HCT116 (cell line): Measurements from ENCODE around the gene TM4SF4. TPM values are rescaled to one million over a fixed set of nuclear protein-coding genes. Genes with fewer than 3 reads are reported as not detected.

Experiments
- ATAC-seq: fragments of 200-7000 bp; cut with Tn5 transposase; 2 replicates; pipeline ENCODE4 v1.9.1; 2020; ENCODE audit warnings: mild to moderate bottlenecking, moderate library complexity
- BruUV-seq: library from RNA; stranded (reverse); fragments of 400-500 nt; replicated peaks from 2 replicates; lab custom pipeline; 2021; lab: Mats Ljungman, UMichigan
- CTCF ChIA-PET: fragments of 300-600 bp; sonication (Branson Sonifier 250); formaldehyde crosslinking; loops from one replicate; lab custom pipeline; 2021; ENCODE audit warnings: antibody characterized with exemption; lab: Charles Lee
- POLR2A ChIA-PET: fragments of 300-600, 350-600 bp; sonication (Branson Sonifier 250); formaldehyde crosslinking; loops from one replicate; lab custom pipeline; 2021; ENCODE audit warnings: antibody characterized with exemption; lab: Charles Lee
- RAD21 ChIA-PET, 2 experiments: fragments of 300-600 bp; sonication (Branson Sonifier 250); formaldehyde crosslinking; loops; one replicate each; lab custom pipeline; 2023; ENCODE audit warnings: low total read pairs in 2 of 2; ENCODE audit not compliant: uncharacterized antibody in 2 of 2, unreplicated experiment in 2 of 2, low non-redundant PET in 1 of 2; lab: Charles Lee
- DNase-seq: peaks from one replicate; pipeline ENCODE4 v3.0.0-alpha.2; 2010; ENCODE audit warnings: low read depth, low spot score
- H2AFZ ChIP-seq: fragments of 200-600 bp; shearing (Covaris generic), sonication (generic); 2 replicates; pipeline ENCODE4 v1.6.1; 2017; ENCODE audit warnings: low read depth, mixed run types, mixed read lengths, antibody characterized with exemption, low read length; ENCODE audit not compliant: poor library complexity, severe bottlenecking
- H3K27ac ChIP-seq: 2 replicates; pipeline ENCODE4 v1.5.1; 2012; ENCODE audit warnings: low read depth, low read length
- H3K27me3 ChIP-seq: fragments of 200-600 bp; sonication (generic); 2 replicates; pipeline ENCODE4 v1.6.1; 2016; ENCODE audit warnings: mixed run types, low read length, mixed read lengths; ENCODE audit not compliant: insufficient read depth
- H3K36me3 ChIP-seq, 2 experiments: fragments of 200-500 bp in 1 of 2; fragments of 200-600 bp in 1 of 2; sonication (Bioruptor generic) in 1 of 2; sonication (generic) in 1 of 2; 2 replicates each; pipeline versions ENCODE4 v1.5.1 to v1.6.1; 2014 to 2016; ENCODE audit warnings: low read length in 2 of 2, inconsistent platforms in 1 of 2, mixed read lengths in 1 of 2, mixed run types in 1 of 2; ENCODE audit not compliant: insufficient read depth in 2 of 2, control insufficient read depth in 1 of 2
- H3K4me1 ChIP-seq, 2 experiments: fragments of 200-600 bp in 1 of 2; sonication (generic) in 1 of 2; 2 replicates each; pipeline versions ENCODE4 v1.5.1 to v1.6.1; 2012 to 2017; ENCODE audit warnings: low read length in 2 of 2, inconsistent platforms in 1 of 2, mild to moderate bottlenecking in 1 of 2, mixed read lengths in 1 of 2, mixed run types in 1 of 2, moderate library complexity in 1 of 2; ENCODE audit not compliant: insufficient read depth in 2 of 2, control insufficient read depth in 1 of 2
- H3K4me2 ChIP-seq: fragments of 200-600 bp; sonication (generic); 2 replicates; pipeline ENCODE4 v1.6.1; 2017; ENCODE audit warnings: mixed run types, low read length, mixed read lengths
- H3K4me3 ChIP-seq, 2 experiments: fragments of 200-600 bp in 1 of 2; sonication (generic) in 1 of 2; replicated peaks in 1 of 2; 2 replicates each; pipeline ENCODE4 v1.5.1; 2011 to 2016; ENCODE audit warnings: low read length in 2 of 2, control low read depth in 1 of 2, low read depth in 1 of 2, mild to moderate bottlenecking in 1 of 2, mixed read lengths in 1 of 2, mixed run types in 1 of 2
- H3K79me2 ChIP-seq: fragments of 200-600 bp; sonication (generic); 2 replicates; pipeline ENCODE4 v1.6.1; 2017; ENCODE audit warnings: mild to moderate bottlenecking, mixed run types, low read length, moderate library complexity, mixed read lengths; ENCODE audit not compliant: insufficient read depth
- H3K9ac ChIP-seq: fragments of 200-600 bp; sonication (generic); 2 replicates; pipeline ENCODE4 v1.6.1; 2016; ENCODE audit warnings: low read length, mixed read lengths
- H3K9me2 ChIP-seq: fragments of 200-600 bp; sonication (generic), shearing (Covaris generic); 2 replicates; pipeline ENCODE4 v1.6.1; 2017; ENCODE audit warnings: mixed run types, mild to moderate bottlenecking, moderate library complexity; ENCODE audit not compliant: insufficient read depth
- H3K9me3 ChIP-seq, 2 experiments: fragments of 200-500 bp in 1 of 2; fragments of 200-600 bp in 1 of 2; sonication (Bioruptor generic) in 1 of 2; sonication (generic) in 1 of 2; 2 replicates each; pipeline ENCODE4 v1.6.1; 2014 to 2017; ENCODE audit warnings: low read length in 2 of 2, mixed read lengths in 2 of 2, inconsistent platforms in 1 of 2, low read depth in 1 of 2, mild to moderate bottlenecking in 1 of 2, mixed run types in 1 of 2, moderate library complexity in 1 of 2; ENCODE audit not compliant: control insufficient read depth in 1 of 2, insufficient read depth in 1 of 2
- H4K20me1 ChIP-seq: fragments of 200-600 bp; sonication (generic), shearing (Covaris generic); 2 replicates; pipeline ENCODE4 v1.6.1; 2017; ENCODE audit warnings: mixed run types, mild to moderate bottlenecking, moderate library complexity; ENCODE audit not compliant: insufficient read depth
- CEBPB ChIP-seq: IDR thresholded peaks from 2 replicates; pipeline ENCODE4 v1.6.1; 2012; ENCODE audit warnings: low read depth
- CTCF ChIP-seq, 3 experiments: fragments of 200-600 bp in 1 of 3; sonication (generic) in 1 of 3; IDR thresholded peaks in 2 of 3; conservative IDR thresholded peaks in 1 of 3; 2 replicates each; pipeline ENCODE4 v1.5.1; 2012 to 2017; ENCODE audit warnings: low read depth in 2 of 3, low read length in 2 of 3, antibody characterized with exemption in 1 of 3, borderline replicate concordance in 1 of 3, control low read depth in 1 of 3, mild to moderate bottlenecking in 1 of 3, mixed read lengths in 1 of 3, mixed run types in 1 of 3, moderate library complexity in 1 of 3; ENCODE audit not compliant: insufficient read depth in 1 of 3
- JUND ChIP-seq: IDR thresholded peaks from 2 replicates; pipeline ENCODE4 v1.6.1; 2012
- MAX ChIP-seq: IDR thresholded peaks from 2 replicates; pipeline ENCODE4 v1.6.1; 2012
- RAD21 ChIP-seq: IDR thresholded peaks from 2 replicates; pipeline ENCODE4 v1.6.1; 2012; ENCODE audit warnings: low read depth, mild to moderate bottlenecking
- SIN3A ChIP-seq: IDR thresholded peaks from 2 replicates; pipeline ENCODE4 v1.6.1; 2012; ENCODE audit warnings: low read depth
- SP1 ChIP-seq: IDR thresholded peaks from 2 replicates; pipeline ENCODE4 v1.6.1; 2012; ENCODE audit warnings: low read depth
- TCF7L2 ChIP-seq: IDR thresholded peaks from 2 replicates; pipeline ENCODE4 v1.7.0; 2011; ENCODE audit warnings: borderline replicate concordance, inconsistent platforms; ENCODE audit not compliant: insufficient read depth, insufficient read length; ENCODE audit errors: extremely low read depth
- YY1 ChIP-seq: IDR thresholded peaks from 2 replicates; pipeline ENCODE4 v1.6.1; 2011; ENCODE audit warnings: low read length, low read depth, moderate library complexity, mild to moderate bottlenecking; ENCODE audit not compliant: insufficient replicate concordance; ENCODE audit errors: extremely low read depth
- intact Hi-C: fragments of 100-400 bp; cut with micrococcal nuclease; formaldehyde crosslinking; loops from 2 replicates; pipeline ENCODE4 v1.10.0; 2022
- total RNA-seq: library from RNA; stranded (reverse); gene quantifications from one replicate; pipeline ENCODE4 v1.2.1, GENCODE V29; 2021; ENCODE audit not compliant: unreplicated experiment

The TM4SF4 gene
- total RNA-seq, 1 experiment from 2014 or later = 0.91 TPM

GRCh38 chr3:149541091-149541491 is 66.6 kb downstream of the TM4SF4 start:
- TF ChIP-seq RAD21 = 0 out of 2 replicates have a peak, but pooled peaks have one; percentile 4
- no peak for TF ChIP-seq SIN3A
- TF ChIP-seq SP1 = no peak
- TF ChIP-seq YY1 = no peak
- TF ChIP-seq TCF7L2 = no peak
- no peak for TF ChIP-seq CEBPB
- no peak for TF ChIP-seq MAX
- no peak for TF ChIP-seq JUND
- no peak for TF ChIP-seq CTCF (IDR thresholded peaks at IDR 0.05 in 2 of 3, conservative IDR thresholded peaks at IDR 0.05 in 1 of 3; ENCODE audit: borderline replicate concordance in 1 of 3, insufficient read depth in 1 of 3, low read depth in 2 of 3, low read length in 2 of 3)
- intact Hi-C loops = no loop called here
- RAD21 ChIA-PET = no interaction called here
- Histone ChIP-seq H3K4me3 (no peak overlapping the region), H2AFZ (no peak overlapping the region), H4K20me1 (no peaks in the 10 kb centered on the region), H3K4me2 (no peak overlapping the region), H3K9me3 (no peaks in the 10 kb centered on the region), H3K9me2 (no peaks in the 10 kb centered on the region), H3K4me1 (peaks cover 0 to 9% of the 10 kb centered on the region in 2 experiments; a peak in 1 of 4 replicates), H3K27ac (no peak overlapping the region), H3K9ac (no peak overlapping the region), H3K27me3 (no peaks in the 10 kb centered on the region), H3K79me2 (peaks cover 7% of the 10 kb centered on the region), H3K36me3 (no peaks in the 10 kb centered on the region; a peak in 1 of 4 replicates)
- POLR2A ChIA-PET = no interaction called here
- CTCF ChIA-PET = interaction anchor here (1.0 kb wide), 1 partner anchor 231 kb away, joined by 3 read pairs; no protein-coding TSS in a partner anchor
- TSS peak; percentile 26 for BruUV-seq
- no peak for DNase-seq
- no peak for ATAC-seq
